22Rv1 (cell line): ENCODE data around the gene TM2D3.

Experiments used
- CTCF ChIP-seq: fragments of 450-650 bp; IDR thresholded peaks from 2 replicates; pipeline ENCODE4 v1.5.1; 2017; ENCODE audit warnings: mild to moderate bottlenecking
- ZFX ChIP-seq: fragments of 450-650 bp; IDR thresholded peaks from 2 replicates; pipeline ENCODE4 v1.6.1; 2017; ENCODE audit warnings: antibody characterized with exemption, borderline replicate concordance

DNA sequence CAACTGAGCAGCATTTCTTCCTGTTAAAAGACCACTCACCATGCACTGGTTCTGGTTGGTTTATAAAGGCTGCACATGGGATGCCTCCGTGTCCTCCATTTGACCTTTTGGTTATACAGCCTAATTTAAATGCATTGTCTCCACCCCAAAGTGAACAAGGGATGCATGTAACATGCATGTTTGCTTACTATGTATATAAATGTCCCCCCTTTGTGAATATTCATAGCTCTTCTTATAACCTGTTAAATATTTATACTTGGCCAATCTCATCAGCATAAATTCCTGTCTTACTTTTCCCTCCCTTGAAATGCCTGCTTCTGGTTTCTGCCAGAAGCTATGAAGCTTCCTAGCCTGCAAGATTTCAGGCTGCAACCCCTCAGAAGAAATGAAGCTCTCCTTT is 44.6 kb upstream of the TM2D3 start:
- TF ChIP-seq CTCF = no peak
- no peak for TF ChIP-seq ZFX
